OCI-LY1 (cell line): ENCODE results near the gene KCTD3.

Source experiments
- CTCF ChIP-seq: fragments of 200-600 bp; sonication (generic), shearing (Covaris generic); IDR thresholded peaks from 2 replicates; pipeline ENCODE4 v1.5.1; 2017; ENCODE audit warnings: mild to moderate bottlenecking, antibody characterized with exemption, low read length, moderate library complexity, mixed read lengths
- EZH2 ChIP-seq: fragments of 200-600 bp; sonication (generic), shearing (Covaris generic); IDR thresholded peaks from 2 replicates; pipeline ENCODE4 v1.8.0; 2017; ENCODE audit warnings: borderline replicate concordance, mixed run types, mild to moderate bottlenecking, antibody characterized with exemption, low read length, moderate library complexity, mixed read lengths

- no peak for TF ChIP-seq CTCF
- TF ChIP-seq EZH2, result no peak
These were observed 15.3 kb upstream of the KCTD3 start for GRCh38 chr1:215551806-215552205.
